ENCODE measurements around the gene ZMYND8. TPM values are rescaled to one million over a fixed set of nuclear protein-coding genes. Genes with fewer than 3 reads are reported as not detected.
"Not testable (repeated sequence)": the region's sequence is repeated elsewhere in the genome, so short reads cannot be mapped to it uniquely, and the experiment has no call there.

Gene ZMYND8
- polyA plus RNA-seq, 4 donors, result 9.2 to 27.1 (median 16.3) TPM

DNA sequence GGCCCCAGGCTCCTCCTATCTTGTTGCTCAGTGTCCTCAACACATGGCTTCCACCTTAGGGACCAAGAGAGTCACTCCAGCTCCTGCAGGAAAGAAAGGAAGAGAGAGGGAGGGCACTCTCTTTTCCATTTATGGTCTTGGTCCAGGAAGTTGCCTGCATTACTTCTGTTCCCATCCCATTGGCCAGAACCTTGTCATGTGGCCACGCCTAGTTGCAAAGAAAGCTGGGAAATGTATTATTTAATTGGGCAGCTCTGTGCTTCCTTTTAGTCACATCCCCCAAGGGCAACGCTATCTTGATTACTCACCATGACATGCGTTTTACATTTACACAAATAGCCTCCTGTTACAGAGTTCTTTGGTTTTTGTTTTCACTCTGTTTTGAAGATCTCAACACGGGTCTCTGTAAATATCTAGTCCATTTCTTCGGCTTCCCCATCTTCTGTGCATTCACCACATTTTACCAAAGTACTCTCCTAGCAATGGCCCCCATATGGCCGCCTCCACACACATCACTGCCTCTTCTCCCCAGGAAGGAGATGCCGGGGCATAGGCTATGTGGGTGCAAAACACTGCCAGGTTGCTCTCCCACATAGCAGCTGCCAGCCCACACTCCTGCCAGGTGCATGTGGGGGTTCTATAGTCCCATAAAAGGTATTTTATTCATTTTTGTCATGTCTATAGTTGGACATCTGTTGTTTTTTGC is 35.7 kb upstream of the ZMYND8 start:
- H3K4me1 ChIP-seq (ENCODE audit: control insufficient read depth in 3 of 3, insufficient read depth in 2 of 3, low read depth in 1 of 3, low read length in 2 of 3), result no peaks in the 10 kb centered on the region
- WGBS, 3 donors, result 74 to 78% (median 77%) methylated on average over 7 of the region's 7 CpGs
- peak in 1 of 2 donors; percentile 29 for DNase-seq
- H3K36me3 ChIP-seq (ENCODE audit: control insufficient read depth in 3 of 3, insufficient read depth in 2 of 3, low read depth in 1 of 3, low read length in 3 of 3), result no peaks in the 10 kb centered on the region
- H3K27me3 ChIP-seq (ENCODE audit: control insufficient read depth in 3 of 3, insufficient read depth in 3 of 3, low read length in 3 of 3), result no peaks in the 10 kb centered on the region
- no peaks in the 10 kb centered on the region for H3K9me3 ChIP-seq (ENCODE audit: control insufficient read depth in 2 of 2, insufficient read depth in 1 of 2, low read depth in 1 of 2, low read length in 1 of 2)
- peak overlapping the region in 1 of 3 donors; percentile 3 for H3K27ac ChIP-seq (ENCODE audit: low read depth in 1 of 3, low read length in 2 of 3)
- no peak overlapping the region for H3K4me3 ChIP-seq (ENCODE audit: low read depth in 1 of 3, low read length in 3 of 3)
- no peak for FAIRE-seq

DNA sequence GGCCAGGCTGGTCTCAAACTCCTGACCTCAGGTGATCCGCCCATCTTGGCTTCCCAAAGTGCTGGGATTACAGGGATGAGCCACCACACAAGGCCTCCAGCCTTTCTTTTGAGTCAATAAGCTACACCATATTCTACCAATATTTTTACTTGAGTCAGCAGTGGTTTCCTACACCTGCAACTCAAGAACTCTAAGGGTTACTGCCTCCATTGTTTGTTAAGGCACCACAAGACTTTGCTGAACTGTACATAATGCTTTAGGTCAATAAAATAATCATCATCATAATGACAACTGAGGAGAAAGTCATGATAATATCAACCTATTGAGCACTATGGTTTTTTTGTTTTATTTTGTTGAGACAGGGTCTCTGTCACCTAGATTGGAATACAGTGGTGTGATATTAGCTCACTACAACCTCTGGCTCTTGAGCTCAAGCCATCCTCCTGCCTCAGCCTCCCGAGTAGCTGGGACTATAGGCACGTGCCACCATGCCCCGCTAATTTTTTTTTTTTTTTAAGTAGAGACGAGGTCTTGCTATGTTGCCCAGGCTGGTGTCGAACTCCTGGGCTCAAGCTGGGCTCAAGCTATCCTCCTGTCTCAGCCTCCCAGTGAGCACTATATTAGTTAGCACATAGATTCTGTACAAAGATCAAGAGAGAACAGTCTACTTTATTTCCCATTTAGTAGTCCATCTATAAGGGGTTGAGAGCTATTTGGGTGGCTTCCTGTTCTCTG is 34.9 kb upstream of the ZMYND8 start:
- Histone ChIP-seq H3K4me3 (ENCODE audit: low read depth in 1 of 3, low read length in 3 of 3) (no peak overlapping the region), H3K36me3 (ENCODE audit: control insufficient read depth in 3 of 3, insufficient read depth in 2 of 3, low read depth in 1 of 3, low read length in 3 of 3) (no peaks in the 10 kb centered on the region), H3K4me1 (ENCODE audit: control insufficient read depth in 3 of 3, insufficient read depth in 2 of 3, low read depth in 1 of 3, low read length in 2 of 3) (no peaks in the 10 kb centered on the region), H3K27me3 (ENCODE audit: control insufficient read depth in 3 of 3, insufficient read depth in 3 of 3, low read length in 3 of 3) (no peaks in the 10 kb centered on the region), H3K9me3 (ENCODE audit: control insufficient read depth in 2 of 2, insufficient read depth in 1 of 2, low read depth in 1 of 2, low read length in 1 of 2) (no peaks in the 10 kb centered on the region), H3K27ac (ENCODE audit: low read depth in 1 of 3, low read length in 2 of 3) (no peak overlapping the region)
- DNase-seq, result no peak
- no peak for FAIRE-seq
- 96% methylated on average over 6 of the region's 6 CpGs for WGBS, 3 donors

DNA sequence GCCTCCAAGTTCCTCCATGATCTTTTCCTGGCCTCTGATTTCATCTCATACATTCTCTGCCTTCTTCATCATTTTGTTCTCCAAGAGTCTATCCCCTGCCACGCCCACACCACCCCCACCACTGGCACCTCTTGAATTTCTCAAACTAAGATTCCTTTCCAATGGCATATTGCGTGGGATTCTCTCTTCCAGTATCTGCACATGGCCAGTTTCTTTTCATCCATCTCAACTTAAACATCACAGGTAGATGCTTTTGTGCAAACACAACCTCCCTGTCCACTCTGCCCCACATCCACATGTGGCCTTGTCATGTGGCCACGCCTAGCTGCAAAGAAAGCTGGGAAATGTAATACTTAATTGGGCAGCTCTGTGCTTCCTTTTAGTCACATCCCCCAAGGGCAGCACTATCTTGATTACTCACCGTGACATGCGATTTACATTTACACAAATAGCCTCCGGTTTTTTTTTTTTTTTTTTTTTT is 33.4 kb upstream of the ZMYND8 start:
- no peak for FAIRE-seq
- H3K36me3 ChIP-seq (ENCODE audit: control insufficient read depth in 3 of 3, insufficient read depth in 2 of 3, low read depth in 1 of 3, low read length in 3 of 3), result no peaks in the 10 kb centered on the region
- DNase-seq, result no peak
- H3K27ac ChIP-seq (ENCODE audit: low read depth in 1 of 3, low read length in 2 of 3), result no peak overlapping the region
- no peak overlapping the region for H3K4me3 ChIP-seq (ENCODE audit: low read depth in 1 of 3, low read length in 3 of 3)
- no peaks in the 10 kb centered on the region for H3K27me3 ChIP-seq (ENCODE audit: control insufficient read depth in 3 of 3, insufficient read depth in 3 of 3, low read length in 3 of 3)
- H3K9me3 ChIP-seq (ENCODE audit: control insufficient read depth in 2 of 2, insufficient read depth in 1 of 2, low read depth in 1 of 2, low read length in 1 of 2), result no peaks in the 10 kb centered on the region
- no peaks in the 10 kb centered on the region for H3K4me1 ChIP-seq (ENCODE audit: control insufficient read depth in 3 of 3, insufficient read depth in 2 of 3, low read depth in 1 of 3, low read length in 2 of 3)
- 79 to 85% (median 84%) methylated on average over 5 to 6 of the region's 6 CpGs for WGBS, 3 donors

DNA sequence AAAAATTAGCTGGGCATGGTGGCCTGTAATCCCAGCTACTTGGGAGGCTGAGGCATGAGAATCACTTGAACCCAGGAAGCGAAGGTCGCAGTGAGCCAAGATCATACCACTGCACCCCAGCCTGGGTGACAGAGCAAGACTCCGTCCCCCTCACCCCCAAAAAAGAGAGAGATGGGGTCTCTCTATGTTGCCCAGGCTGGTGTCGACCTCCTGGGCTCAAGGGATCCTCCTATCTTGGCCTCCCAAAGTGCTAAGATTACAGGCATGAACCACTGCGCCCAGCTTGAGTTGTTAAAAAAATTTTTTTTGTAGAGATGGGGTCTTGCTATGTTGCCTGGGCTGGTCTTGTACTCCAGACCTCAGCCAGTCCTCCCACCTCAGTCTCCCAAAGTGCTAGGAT is 29.5 kb upstream of the ZMYND8 start:
- H3K27ac ChIP-seq (ENCODE audit: low read depth in 1 of 3, low read length in 2 of 3); H3K4me3 ChIP-seq (ENCODE audit: low read depth in 1 of 3, low read length in 3 of 3); H3K4me1 ChIP-seq (ENCODE audit: control insufficient read depth in 3 of 3, insufficient read depth in 2 of 3, low read depth in 1 of 3, low read length in 2 of 3); H3K27me3 ChIP-seq (ENCODE audit: control insufficient read depth in 3 of 3, insufficient read depth in 3 of 3, low read length in 3 of 3); H3K36me3 ChIP-seq (ENCODE audit: control insufficient read depth in 3 of 3, insufficient read depth in 2 of 3, low read depth in 1 of 3, low read length in 3 of 3); FAIRE-seq; DNase-seq; H3K9me3 ChIP-seq (ENCODE audit: control insufficient read depth in 2 of 2, insufficient read depth in 1 of 2, low read depth in 1 of 2, low read length in 1 of 2): not testable (repeated sequence)
- 96 to 100% (median 97%) methylated on average over 5 of the region's 5 CpGs for WGBS, 3 donors

DNA sequence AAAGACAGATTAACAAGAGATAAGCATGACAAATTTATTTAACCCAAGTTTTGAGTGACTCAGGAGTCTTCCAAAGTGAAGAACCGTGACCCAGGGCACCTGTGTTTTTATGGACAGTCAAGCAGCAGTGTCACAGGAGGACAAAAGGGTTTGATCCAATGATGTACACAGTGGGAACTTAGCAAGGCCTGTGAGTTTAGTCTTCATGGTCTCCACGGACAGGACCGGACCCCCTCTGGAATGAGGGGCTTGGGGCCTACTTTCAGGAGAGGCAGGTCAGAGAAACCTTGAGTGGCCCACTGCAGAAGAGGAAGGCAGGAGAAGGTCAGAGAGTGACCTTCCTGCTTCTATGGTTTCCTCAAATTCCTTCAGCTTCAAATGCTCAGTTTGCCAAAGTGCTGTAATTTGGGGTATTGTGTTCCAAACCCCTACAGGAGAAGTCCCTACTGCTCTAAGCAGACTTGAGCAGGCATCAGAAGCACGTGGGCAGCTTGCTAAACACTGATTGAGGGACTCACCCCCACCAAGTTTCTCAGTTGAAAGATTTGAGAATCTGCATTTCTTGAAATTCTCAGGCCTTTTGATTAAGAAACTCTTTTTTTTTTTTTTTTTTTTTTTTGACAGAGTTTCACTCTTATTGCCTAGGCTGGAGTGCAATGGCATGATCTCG is 26.4 kb upstream of the ZMYND8 start:
- WGBS, 3 donors, result 90 to 94% (median 94%) methylated on average over 5 of the region's 5 CpGs
- Histone ChIP-seq H3K4me3 (ENCODE audit: low read depth in 1 of 3, low read length in 3 of 3) (no peak overlapping the region), H3K27me3 (ENCODE audit: control insufficient read depth in 3 of 3, insufficient read depth in 3 of 3, low read length in 3 of 3) (no peaks in the 10 kb centered on the region), H3K4me1 (ENCODE audit: control insufficient read depth in 3 of 3, insufficient read depth in 2 of 3, low read depth in 1 of 3, low read length in 2 of 3) (no peaks in the 10 kb centered on the region), H3K27ac (ENCODE audit: low read depth in 1 of 3, low read length in 2 of 3) (no peak overlapping the region), H3K36me3 (ENCODE audit: control insufficient read depth in 3 of 3, insufficient read depth in 2 of 3, low read depth in 1 of 3, low read length in 3 of 3) (no peaks in the 10 kb centered on the region), H3K9me3 (ENCODE audit: control insufficient read depth in 2 of 2, insufficient read depth in 1 of 2, low read depth in 1 of 2, low read length in 1 of 2) (no peaks in the 10 kb centered on the region)
- FAIRE-seq (no peak), DNase-seq (no peak)

DNA sequence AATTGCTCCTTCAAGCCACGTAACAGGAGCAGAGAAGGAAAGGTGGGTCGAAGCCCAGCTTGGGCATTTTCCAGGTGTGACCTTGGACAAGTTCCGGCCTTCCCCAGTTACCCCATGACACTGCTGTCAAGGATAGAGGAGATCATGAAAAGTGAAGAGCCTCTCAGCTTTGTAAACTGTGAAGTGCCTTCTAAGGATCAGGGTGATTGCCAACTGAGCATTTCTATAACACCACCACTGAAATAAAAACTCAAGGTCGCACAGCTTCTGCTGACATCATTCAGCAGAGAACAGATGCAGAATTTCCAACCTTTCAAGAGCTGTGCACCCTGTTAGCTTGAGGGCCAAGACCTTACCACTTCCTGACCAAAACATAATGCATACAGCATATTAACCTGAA is 24.0 kb upstream of the ZMYND8 start:
- FAIRE-seq (no peak), DNase-seq (peak in 1 of 2 donors; percentile 33)
- no peaks in the 10 kb centered on the region for H3K9me3 ChIP-seq (ENCODE audit: control insufficient read depth in 2 of 2, insufficient read depth in 1 of 2, low read depth in 1 of 2, low read length in 1 of 2)
- H3K36me3 ChIP-seq (ENCODE audit: control insufficient read depth in 3 of 3, insufficient read depth in 2 of 3, low read depth in 1 of 3, low read length in 3 of 3), result no peaks in the 10 kb centered on the region
- H3K27ac ChIP-seq (ENCODE audit: low read depth in 1 of 3, low read length in 2 of 3), result no peak overlapping the region
- no peaks in the 10 kb centered on the region for H3K27me3 ChIP-seq (ENCODE audit: control insufficient read depth in 3 of 3, insufficient read depth in 3 of 3, low read length in 3 of 3)
- WGBS, 3 donors, result 84 to 89% (median 89%) methylated on average over 4 of the region's 4 CpGs
- H3K4me1 ChIP-seq (ENCODE audit: control insufficient read depth in 3 of 3, insufficient read depth in 2 of 3, low read depth in 1 of 3, low read length in 2 of 3), result no peaks in the 10 kb centered on the region
- no peak overlapping the region for H3K4me3 ChIP-seq (ENCODE audit: low read depth in 1 of 3, low read length in 3 of 3)

DNA sequence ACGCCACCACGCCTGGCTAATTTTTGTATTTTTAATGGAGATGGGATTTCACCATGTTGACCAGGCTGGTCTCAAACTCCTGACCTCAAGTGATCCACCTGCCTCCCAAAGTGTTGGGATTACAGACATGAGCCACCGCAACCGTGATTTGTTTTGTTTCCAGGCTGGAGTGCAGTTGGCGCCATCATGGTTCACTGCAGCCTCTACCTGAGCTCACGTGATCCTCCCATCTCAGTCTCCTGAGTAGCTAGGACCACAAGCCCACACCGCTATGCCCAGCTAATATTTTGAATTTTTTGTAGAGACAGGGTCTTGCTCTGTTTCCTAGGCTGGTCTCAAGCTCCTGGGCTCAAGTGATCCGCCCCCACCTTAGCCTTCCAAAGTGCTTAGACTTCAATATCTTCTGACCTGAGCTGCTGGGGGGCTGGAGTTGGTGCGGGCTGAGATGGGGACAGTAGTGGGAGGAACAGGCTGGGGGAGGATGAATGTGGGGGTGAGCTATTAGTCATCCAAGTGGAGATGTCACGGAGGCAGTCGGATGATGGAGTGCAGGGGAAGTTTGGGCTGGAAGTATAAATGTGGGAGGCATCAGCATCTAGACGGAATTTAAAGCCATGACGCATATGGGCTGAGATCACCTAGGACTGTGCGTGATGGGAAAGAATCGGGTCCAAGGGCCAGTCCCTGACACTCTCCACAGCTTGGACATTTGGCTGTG is 23.1 kb upstream of the ZMYND8 start:
- H3K4me1 ChIP-seq (ENCODE audit: control insufficient read depth in 3 of 3, insufficient read depth in 2 of 3, low read depth in 1 of 3, low read length in 2 of 3), result no peaks in the 10 kb centered on the region
- H3K4me3 ChIP-seq (ENCODE audit: low read depth in 1 of 3, low read length in 3 of 3), result no peak overlapping the region
- DNase-seq (no peak), FAIRE-seq (no peak)
- no peaks in the 10 kb centered on the region for H3K27me3 ChIP-seq (ENCODE audit: control insufficient read depth in 3 of 3, insufficient read depth in 3 of 3, low read length in 3 of 3)
- H3K9me3 ChIP-seq (ENCODE audit: control insufficient read depth in 2 of 2, insufficient read depth in 1 of 2, low read depth in 1 of 2, low read length in 1 of 2), result no peaks in the 10 kb centered on the region
- WGBS, 3 donors, result 91 to 94% (median 91%) methylated on average over 15 of the region's 15 CpGs
- H3K36me3 ChIP-seq (ENCODE audit: control insufficient read depth in 3 of 3, insufficient read depth in 2 of 3, low read depth in 1 of 3, low read length in 3 of 3), result no peaks in the 10 kb centered on the region
- H3K27ac ChIP-seq (ENCODE audit: low read depth in 1 of 3, low read length in 2 of 3), result no peak overlapping the region

DNA sequence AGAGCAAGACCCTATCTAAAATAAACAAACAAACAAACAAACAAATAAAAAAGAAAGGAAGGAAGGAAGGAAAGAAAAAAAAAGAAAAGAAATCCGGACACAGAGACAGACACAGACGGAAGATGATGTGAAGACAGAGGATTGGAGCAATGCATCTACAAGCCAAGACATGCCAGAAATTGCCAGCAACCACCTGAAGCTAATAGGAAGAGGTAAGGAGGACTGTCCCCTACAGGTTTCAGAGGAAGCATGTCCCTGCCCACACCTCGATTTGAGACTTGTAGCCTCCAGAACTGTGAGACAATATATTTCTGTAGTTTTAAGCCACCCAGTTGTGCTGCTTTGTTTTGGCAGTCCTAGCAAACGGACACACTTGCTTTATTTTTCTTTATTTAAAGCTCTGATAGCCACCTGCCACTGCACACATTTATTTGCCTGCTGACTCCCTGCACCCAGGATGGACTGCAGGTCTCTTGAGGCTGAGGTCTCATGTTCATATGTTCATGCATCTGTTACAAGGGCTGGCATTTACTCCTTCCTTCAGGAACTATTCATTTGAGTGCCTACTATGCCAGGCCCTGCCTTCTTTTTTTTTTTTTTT is 20.7 kb upstream of the ZMYND8 start:
- H3K27me3 ChIP-seq (ENCODE audit: control insufficient read depth in 3 of 3, insufficient read depth in 3 of 3, low read length in 3 of 3), result no peaks in the 10 kb centered on the region
- 61 to 72% (median 70%) methylated on average over 4 of the region's 4 CpGs for WGBS, 3 donors
- FAIRE-seq (no peak), DNase-seq (no peak)
- H3K27ac ChIP-seq (ENCODE audit: low read depth in 1 of 3, low read length in 2 of 3), result no peak overlapping the region
- peaks cover 0 to 3% (median 0%) of the 10 kb centered on the region in 3 donors for H3K4me1 ChIP-seq (ENCODE audit: control insufficient read depth in 3 of 3, insufficient read depth in 2 of 3, low read depth in 1 of 3, low read length in 2 of 3)
- H3K36me3 ChIP-seq (ENCODE audit: control insufficient read depth in 3 of 3, insufficient read depth in 2 of 3, low read depth in 1 of 3, low read length in 3 of 3), result no peaks in the 10 kb centered on the region
- no peak overlapping the region for H3K4me3 ChIP-seq (ENCODE audit: low read depth in 1 of 3, low read length in 3 of 3)
- H3K9me3 ChIP-seq (ENCODE audit: control insufficient read depth in 2 of 2, insufficient read depth in 1 of 2, low read depth in 1 of 2, low read length in 1 of 2), result no peaks in the 10 kb centered on the region
